ENCODE measurements around the gene TNS1. TPM values are rescaled to one million over a fixed set of nuclear protein-coding genes. Genes with fewer than 3 reads are reported as not detected.

Gene TNS1
- total RNA-seq, 1 experiment from 2014 or later, result 4.5 TPM

DNA sequence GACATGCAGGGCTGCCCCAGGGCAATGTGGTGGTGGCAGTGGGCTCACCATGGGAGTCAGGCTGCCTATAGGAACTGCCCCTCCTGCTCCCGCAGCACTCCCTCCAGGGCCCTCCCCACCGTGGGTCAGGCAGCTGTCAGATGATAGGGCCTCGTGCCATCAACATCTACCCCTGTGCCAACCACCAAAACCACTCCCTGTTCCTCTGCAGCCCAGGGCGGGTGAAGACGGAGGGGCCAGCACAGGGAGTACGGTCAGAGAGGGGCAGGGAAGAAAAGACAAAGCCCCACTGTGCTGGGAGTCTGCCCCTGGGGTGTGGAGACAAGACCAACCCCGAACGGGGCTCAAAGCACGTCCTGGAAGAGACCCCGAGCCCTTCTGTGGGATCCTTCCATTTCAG is 97.4 kb downstream of the TNS1 start (continued):
- TF ChIP-seq E2F5 (CRISPR knock-in tag; IDR thresholded peaks at IDR 0.05), result no peak
- no peak for TF ChIP-seq SOX15 (CRISPR knock-in tag; IDR thresholded peaks at IDR 0.05)
- TF ChIP-seq ZNF232 (CRISPR knock-in tag; IDR thresholded peaks at IDR 0.05), result no peak
- TF ChIP-seq TEAD4 (CRISPR knock-in tag; IDR thresholded peaks at IDR 0.05), result no peak
- TF ChIP-seq NFE2L1 (CRISPR knock-in tag; IDR thresholded peaks at IDR 0.05), result no peak

- ATAC-seq (no peak), DNase-seq (ENCODE audit: low spot score) (no peak)
- no peaks in the 10 kb centered on the region for H3K9me3 Mint-ChIP-seq
- H3K36me3 Mint-ChIP-seq, result no peaks in the 10 kb centered on the region
- H3K27me3 Mint-ChIP-seq (ENCODE audit: low read depth), result peaks cover 2% of the 10 kb centered on the region; the same call in 1 of the 2 replicates
- ChIA-PET CTCF (interaction anchor here (1.0 to 1.1 kb wide), 3 partner anchors 18 to 118 kb away, joined by 3 to 4 read pairs (median 3); no protein-coding TSS in a partner anchor), POLR2A (no interaction called here)
- peak overlapping the region; percentile 46 for H3K27ac Mint-ChIP-seq
- H3K4me1 Mint-ChIP-seq, result peaks cover 14% of the 10 kb centered on the region; the same call in 1 of the 2 replicates
- H3K4me3 Mint-ChIP-seq, result no peak overlapping the region
- TF ChIP-seq ZNF263 (CRISPR knock-in tag; IDR thresholded peaks at IDR 0.05; ENCODE audit: low read depth), result no peak
- no peak for TF ChIP-seq ZNF396 (CRISPR knock-in tag; IDR thresholded peaks at IDR 0.05; ENCODE audit: borderline replicate concordance)
- TF ChIP-seq ETV6 (CRISPR knock-in tag; IDR thresholded peaks at IDR 0.05), result no peak
- TF ChIP-seq JAZF1 (CRISPR knock-in tag; IDR thresholded peaks at IDR 0.05), result no peak
- no peak for TF ChIP-seq NR1H2 (CRISPR knock-in tag; IDR thresholded peaks at IDR 0.05)
- no peak for TF ChIP-seq JUN (CRISPR knock-in tag; IDR thresholded peaks at IDR 0.05)
- no peak for TF ChIP-seq TEAD4 (CRISPR knock-in tag; IDR thresholded peaks at IDR 0.05)
- TF ChIP-seq CREM (CRISPR knock-in tag; IDR thresholded peaks at IDR 0.05), result no peak
- TF ChIP-seq SMAD3 (CRISPR knock-in tag; IDR thresholded peaks at IDR 0.05; ENCODE audit: borderline replicate concordance), result no peak
- TF ChIP-seq ZNF317 (CRISPR knock-in tag; IDR thresholded peaks at IDR 0.05; ENCODE audit: borderline replicate concordance, low read depth), result no peak
- no peak for TF ChIP-seq ZNF138 (CRISPR knock-in tag; conservative IDR thresholded peaks at IDR 0.05)
These were observed 98.2 kb downstream of the TNS1 start for GRCh38 chr2:217904614-217904965.

DNA sequence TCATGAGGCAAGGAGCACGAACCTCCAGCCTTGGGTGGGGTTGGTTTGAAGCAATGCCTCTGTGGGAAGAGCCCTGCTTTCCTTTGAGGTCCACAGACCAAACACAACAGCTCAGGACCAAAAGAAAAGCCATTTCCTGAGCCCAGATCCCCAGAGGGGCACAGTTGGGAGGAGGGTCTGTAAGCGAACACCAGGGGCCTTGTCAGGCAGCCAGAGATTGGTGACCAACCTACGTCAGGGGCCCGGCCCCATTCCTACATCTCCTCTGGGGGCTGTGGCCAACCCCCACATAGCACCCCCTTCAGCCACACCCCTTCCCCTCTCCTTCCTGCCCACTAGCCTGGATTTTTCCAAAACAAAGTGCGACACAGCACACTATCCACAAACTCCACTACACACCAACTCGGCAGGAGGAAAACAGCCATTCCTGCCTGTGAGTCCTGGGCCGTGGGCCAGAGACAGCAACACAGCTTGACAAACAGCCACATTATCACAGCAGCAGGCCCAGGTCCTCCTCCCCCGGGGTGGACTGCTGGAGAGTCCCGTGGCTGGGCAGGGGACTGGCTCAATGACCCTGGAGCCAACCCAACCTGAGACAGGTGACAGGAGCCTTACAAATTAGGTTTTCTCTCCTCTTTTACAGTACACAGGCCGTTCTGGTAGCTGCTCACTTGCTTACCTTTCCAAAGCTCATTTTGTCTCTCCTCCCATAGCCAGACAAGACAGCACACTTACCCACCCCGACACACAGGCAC is 98.8 kb downstream of the TNS1 start:
- peaks cover 2% of the 10 kb centered on the region; the same call in 1 of the 2 replicates for H3K27me3 Mint-ChIP-seq (ENCODE audit: low read depth)
- peaks cover 17% of the 10 kb centered on the region; the same call in 1 of the 2 replicates for H3K4me1 Mint-ChIP-seq
- H3K36me3 Mint-ChIP-seq, result no peaks in the 10 kb centered on the region
- H3K9me3 Mint-ChIP-seq, result no peaks in the 10 kb centered on the region
- ATAC-seq, result no peak
- CTCF ChIA-PET, result interaction anchor here (0.7 to 2.6 kb wide), 5 partner anchors 14 to 118 kb away, joined by 3 to 8 read pairs (median 3); no protein-coding TSS in a partner anchor
- DNase-seq (ENCODE audit: low spot score), result no peak
- H3K27ac Mint-ChIP-seq, result peak overlapping the region; percentile 46
- TF ChIP-seq MYBL2 (CRISPR knock-in tag; IDR thresholded peaks at IDR 0.05) (no peak), TEAD1 (CRISPR knock-in tag; IDR thresholded peaks at IDR 0.05) (no peak), NR1H2 (CRISPR knock-in tag; IDR thresholded peaks at IDR 0.05) (no peak), MXD4 (CRISPR knock-in tag; IDR thresholded peaks at IDR 0.05; ENCODE audit: borderline replicate concordance) (no peak), TEAD4 (CRISPR knock-in tag; IDR thresholded peaks at IDR 0.05) (no peak), ARID4B (CRISPR knock-in tag; IDR thresholded peaks at IDR 0.05; ENCODE audit: borderline replicate concordance) (no peak), ZBTB21 (CRISPR knock-in tag; IDR thresholded peaks at IDR 0.05; ENCODE audit: borderline replicate concordance) (no peak), ATF6 (CRISPR knock-in tag; IDR thresholded peaks at IDR 0.05) (no peak)
- TF ChIP-seq, protein P1, sequence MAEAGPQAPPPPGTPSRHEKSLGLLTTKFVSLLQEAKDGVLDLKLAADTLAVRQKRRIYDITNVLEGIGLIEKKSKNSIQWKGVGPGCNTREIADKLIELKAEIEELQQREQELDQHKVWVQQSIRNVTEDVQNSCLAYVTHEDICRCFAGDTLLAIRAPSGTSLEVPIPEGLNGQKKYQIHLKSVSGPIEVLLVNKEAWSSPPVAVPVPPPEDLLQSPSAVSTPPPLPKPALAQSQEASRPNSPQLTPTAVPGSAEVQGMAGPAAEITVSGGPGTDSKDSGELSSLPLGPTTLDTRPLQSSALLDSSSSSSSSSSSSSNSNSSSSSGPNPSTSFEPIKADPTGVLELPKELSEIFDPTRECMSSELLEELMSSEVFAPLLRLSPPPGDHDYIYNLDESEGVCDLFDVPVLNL (CRISPR knock-in tag; IDR thresholded peaks at IDR 0.05; ENCODE audit: borderline replicate concordance, low read depth), result no peak
- TF ChIP-seq, protein P2, sequence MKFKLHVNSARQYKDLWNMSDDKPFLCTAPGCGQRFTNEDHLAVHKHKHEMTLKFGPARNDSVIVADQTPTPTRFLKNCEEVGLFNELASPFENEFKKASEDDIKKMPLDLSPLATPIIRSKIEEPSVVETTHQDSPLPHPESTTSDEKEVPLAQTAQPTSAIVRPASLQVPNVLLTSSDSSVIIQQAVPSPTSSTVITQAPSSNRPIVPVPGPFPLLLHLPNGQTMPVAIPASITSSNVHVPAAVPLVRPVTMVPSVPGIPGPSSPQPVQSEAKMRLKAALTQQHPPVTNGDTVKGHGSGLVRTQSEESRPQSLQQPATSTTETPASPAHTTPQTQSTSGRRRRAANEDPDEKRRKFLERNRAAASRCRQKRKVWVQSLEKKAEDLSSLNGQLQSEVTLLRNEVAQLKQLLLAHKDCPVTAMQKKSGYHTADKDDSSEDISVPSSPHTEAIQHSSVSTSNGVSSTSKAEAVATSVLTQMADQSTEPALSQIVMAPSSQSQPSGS (CRISPR knock-in tag; IDR thresholded peaks at IDR 0.05; ENCODE audit: borderline replicate concordance, low read depth), result no peak
- POLR2A ChIA-PET, result no interaction called here
- no peak overlapping the region for H3K4me3 Mint-ChIP-seq

Data from WTC11 (cell line).